Thyroid gland (tissue), 4 donors: Measurements from ENCODE around the gene UQCRFS1.

Experiments
- CTCF ChIP-seq, 6 experiments: fragments of 200-600 bp in 3 of 6; fragments of 450-650 bp in 3 of 6; sonication (generic) in 3 of 6; IDR thresholded peaks; one replicate each; pipeline ENCODE4 v1.5.1; 2016 to 2019; ENCODE audit warnings: antibody characterized with exemption in 6 of 6, mild to moderate bottlenecking in 2 of 6, inconsistent platforms in 1 of 6, moderate library complexity in 1 of 6
- POLR2A ChIP-seq, 2 donors: fragments of 450-650 bp; IDR thresholded peaks; one replicate each; pipeline ENCODE4 v1.6.1; 2017; ENCODE audit warnings: antibody characterized with exemption in 2 of 2, mild to moderate bottlenecking in 2 of 2, moderate library complexity in 1 of 2

GRCh38 chr19:29247471-29247870 is 34.5 kb upstream of the UQCRFS1 start:
- TF ChIP-seq CTCF (IDR thresholded peaks at IDR 0.05): no peak
- no peak for TF ChIP-seq POLR2A (IDR thresholded peaks at IDR 0.05)
